Cardiac muscle cell (in vitro differentiated cells and primary cell): Measurements from ENCODE around the gene SMG7. TPM values are rescaled to one million over a fixed set of nuclear protein-coding genes. Genes with fewer than 3 reads are reported as not detected.

ENCODE experiments used
- DNase-seq, 2 donors: peaks; one replicate each; pipeline versions ENCODE4 v3.0.0 to v3.0.0-alpha.2; 2010 to 2017; ENCODE audit warnings: low read depth in 1 of 2, low spot score in 1 of 2
- H3K27ac ChIP-seq: fragments of 200-600 bp; sonication (generic); 2 replicates; pipeline ENCODE4 v1.5.1; 2016
- H3K27me3 ChIP-seq: fragments of 200-600 bp; sonication (generic); 2 replicates; pipeline ENCODE4 v1.6.0; 2016; ENCODE audit warnings: control low read depth
- H3K36me3 ChIP-seq: fragments of 200-600 bp; sonication (generic); 2 replicates; pipeline ENCODE4 v1.5.1; 2016; ENCODE audit warnings: control low read depth
- H3K4me1 ChIP-seq: fragments of 200-600 bp; sonication (generic); 2 replicates; pipeline ENCODE4 v1.8.1; 2017; ENCODE audit warnings: low read depth, mild to moderate bottlenecking, mixed run types
- H3K4me3 ChIP-seq: fragments of 200-600 bp; sonication (generic); 2 replicates; pipeline ENCODE4 v1.5.1; 2016; ENCODE audit warnings: mild to moderate bottlenecking
- H3K9me3 ChIP-seq: fragments of 200-600 bp; sonication (generic); 2 replicates; pipeline ENCODE4 v1.5.1; 2017; ENCODE audit warnings: low read depth, mild to moderate bottlenecking, control low read depth
- polyA plus RNA-seq: library from polyadenylated mRNA; unstranded; fragments of >200 nt; fragmentation: Nextera tagmentation; extraction: Ambion mirVana; gene quantifications from 2 replicates; pipeline ENCODE4 v1.2.1, GENCODE V29; 2016
- total RNA-seq: library from RNA; depleted of rRNA; stranded (reverse); fragments of >200 nt; gene quantifications from 2 replicates; pipeline ENCODE4 v1.2.3, GENCODE V29; 2016
- TF ChIP-seq, protein P1 (sequence below): IDR thresholded peaks from 2 replicates; pipeline ENCODE4 v1.5.1; 2012; ENCODE audit warnings: low read depth, mild to moderate bottlenecking, low read length

Gene SMG7
- total and polyA plus RNA-seq, 2 experiments from 2014 or later, result 30.9 to 38.8 TPM

DNA sequence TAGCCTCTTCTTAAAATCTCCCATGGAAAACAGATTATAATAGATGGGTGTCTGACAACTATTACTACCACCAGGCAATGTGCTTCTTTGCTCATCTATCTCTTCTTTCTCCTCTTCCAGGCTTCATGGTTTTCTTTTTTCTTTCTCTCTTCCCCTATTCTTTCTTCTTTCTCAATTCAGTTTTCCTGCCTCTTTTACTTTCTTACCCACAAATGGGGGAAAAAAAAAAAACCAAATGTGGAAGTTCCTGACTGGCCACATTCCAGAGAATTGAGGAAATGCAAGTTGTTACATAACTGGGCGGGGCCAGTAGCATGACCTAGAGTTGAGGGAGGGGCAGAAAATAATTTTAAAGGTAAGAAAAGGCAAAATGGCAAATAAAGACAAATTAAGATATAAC lies 10.9 kb upstream of the SMG7 start:
- Histone ChIP-seq H3K36me3 (no peaks in the 10 kb centered on the region), H3K9me3 (no peaks in the 10 kb centered on the region), H3K27ac (no peak overlapping the region), H3K27me3 (no peaks in the 10 kb centered on the region), H3K4me1 (no peaks in the 10 kb centered on the region), H3K4me3 (no peak overlapping the region)
- TF ChIP-seq, protein P1, sequence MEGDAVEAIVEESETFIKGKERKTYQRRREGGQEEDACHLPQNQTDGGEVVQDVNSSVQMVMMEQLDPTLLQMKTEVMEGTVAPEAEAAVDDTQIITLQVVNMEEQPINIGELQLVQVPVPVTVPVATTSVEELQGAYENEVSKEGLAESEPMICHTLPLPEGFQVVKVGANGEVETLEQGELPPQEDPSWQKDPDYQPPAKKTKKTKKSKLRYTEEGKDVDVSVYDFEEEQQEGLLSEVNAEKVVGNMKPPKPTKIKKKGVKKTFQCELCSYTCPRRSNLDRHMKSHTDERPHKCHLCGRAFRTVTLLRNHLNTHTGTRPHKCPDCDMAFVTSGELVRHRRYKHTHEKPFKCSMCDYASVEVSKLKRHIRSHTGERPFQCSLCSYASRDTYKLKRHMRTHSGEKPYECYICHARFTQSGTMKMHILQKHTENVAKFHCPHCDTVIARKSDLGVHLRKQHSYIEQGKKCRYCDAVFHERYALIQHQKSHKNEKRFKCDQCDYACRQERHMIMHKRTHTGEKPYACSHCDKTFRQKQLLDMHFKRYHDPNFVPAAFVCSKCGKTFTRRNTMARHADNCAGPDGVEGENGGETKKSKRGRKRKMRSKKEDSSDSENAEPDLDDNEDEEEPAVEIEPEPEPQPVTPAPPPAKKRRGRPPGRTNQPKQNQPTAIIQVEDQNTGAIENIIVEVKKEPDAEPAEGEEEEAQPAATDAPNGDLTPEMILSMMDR, result no peak
- peak in 1 of 2 donors; percentile 59 for DNase-seq

DNA sequence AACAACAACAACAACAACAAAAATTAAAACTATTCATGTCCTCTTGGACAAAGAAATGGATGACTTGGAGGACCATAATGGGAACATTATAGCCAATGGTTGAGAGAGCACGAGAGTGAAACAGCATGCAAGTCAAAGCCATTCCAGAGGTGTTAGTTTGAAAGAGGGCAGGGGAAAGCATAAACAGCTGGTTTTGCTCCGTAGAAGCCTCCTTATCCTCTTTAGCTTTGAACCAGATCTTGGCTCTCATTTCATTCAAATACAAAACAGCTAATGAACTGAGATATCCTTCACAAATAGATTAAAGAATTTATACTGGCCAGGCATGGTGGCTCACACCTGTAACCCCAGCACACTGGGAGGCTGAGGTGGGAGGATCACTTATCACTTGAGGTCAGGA lies 8.7 kb upstream of the SMG7 start:
- no peak overlapping the region for H3K27ac ChIP-seq
- H3K9me3 ChIP-seq, result no peaks in the 10 kb centered on the region
- TF ChIP-seq, protein P1, result no peak
- H3K27me3 ChIP-seq, result no peaks in the 10 kb centered on the region
- no peaks in the 10 kb centered on the region for H3K4me1 ChIP-seq
- H3K36me3 ChIP-seq, result no peaks in the 10 kb centered on the region
- DNase-seq, result no peak
- no peak overlapping the region for H3K4me3 ChIP-seq

DNA sequence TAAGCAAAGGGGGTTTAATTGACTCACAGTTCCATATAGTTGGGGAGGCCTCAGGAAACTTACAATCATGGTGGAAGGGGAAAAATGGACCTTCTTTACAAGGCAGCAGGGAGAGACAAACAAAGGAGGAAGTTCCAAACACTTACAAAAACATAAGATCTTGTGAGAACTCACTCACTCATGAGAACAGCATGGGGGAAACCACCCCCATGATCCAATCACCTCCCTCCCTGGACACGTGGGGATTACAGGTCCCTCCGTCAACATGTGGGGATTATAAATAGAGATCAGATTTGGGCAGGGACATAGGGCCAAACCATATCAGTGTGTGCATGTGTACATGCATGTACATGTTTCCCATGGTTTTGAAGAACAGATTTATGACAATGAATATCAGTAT lies 5.5 kb upstream of the SMG7 start:
- Histone ChIP-seq H3K4me1 (peaks cover 7% of the 10 kb centered on the region), H3K27ac (no peak overlapping the region), H3K27me3 (no peaks in the 10 kb centered on the region), H3K4me3 (no peak overlapping the region), H3K9me3 (no peaks in the 10 kb centered on the region), H3K36me3 (no peaks in the 10 kb centered on the region)
- no peak for DNase-seq
- TF ChIP-seq, protein P1, result no peak

DNA sequence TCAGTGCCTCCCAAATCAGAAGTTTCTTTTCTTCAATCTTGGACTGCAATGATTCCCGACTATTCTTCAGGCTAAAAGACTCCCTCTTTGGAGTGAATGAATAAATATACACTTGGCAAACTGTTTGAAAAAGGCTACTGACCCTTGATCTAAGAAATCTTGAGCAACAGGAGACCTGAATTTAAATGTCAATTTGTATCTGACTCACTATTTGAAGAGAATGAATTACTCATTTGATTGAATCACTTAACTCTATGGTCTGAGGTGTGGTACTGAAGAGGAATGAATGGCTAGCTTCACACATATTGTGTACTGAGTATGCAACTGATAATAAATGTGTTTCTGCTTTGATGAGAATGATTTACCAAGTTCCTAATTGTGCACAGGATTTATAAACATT lies 4.6 kb upstream of the SMG7 start:
- Histone ChIP-seq H3K27me3 (no peaks in the 10 kb centered on the region), H3K4me1 (peaks cover 7% of the 10 kb centered on the region)

DNA sequence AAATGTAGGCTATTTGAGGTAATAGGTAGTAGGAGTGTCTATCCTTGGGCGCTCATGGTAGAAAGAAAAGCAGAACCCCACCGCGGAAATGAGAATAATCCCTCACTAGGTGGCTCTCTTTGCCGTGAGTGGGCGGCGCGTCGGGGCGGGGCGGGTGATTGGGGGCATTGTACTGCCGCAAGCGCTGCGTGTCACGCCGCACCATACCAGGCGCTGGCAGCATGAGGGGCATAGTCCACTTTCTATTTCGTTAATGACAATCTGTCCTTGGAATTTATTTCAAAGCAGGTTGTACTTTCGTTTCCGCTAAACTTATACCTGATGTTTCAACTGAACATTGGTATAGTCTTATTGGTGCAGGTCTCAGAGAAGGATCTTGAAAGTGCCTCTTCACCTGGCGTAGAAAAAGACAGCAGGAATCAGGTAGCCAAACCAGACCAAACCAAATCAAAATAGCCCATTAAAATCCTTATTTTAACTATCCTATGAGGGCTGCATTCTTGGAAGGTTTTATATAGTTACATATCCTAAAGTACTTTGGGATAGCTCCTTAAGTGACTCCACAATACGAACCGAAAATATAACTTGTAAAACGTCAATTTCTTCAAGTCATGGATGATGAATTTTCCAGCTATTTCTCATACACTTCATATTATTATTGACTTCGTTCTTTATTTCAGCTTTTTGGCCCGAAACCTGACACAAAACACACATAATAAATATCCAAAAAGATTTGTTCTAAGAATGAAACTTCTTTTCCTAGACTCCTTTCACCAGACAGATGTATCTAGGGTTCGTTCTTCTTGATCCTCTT lies 1.9 kb upstream of the SMG7 start:
- Histone ChIP-seq H3K27me3 (no peaks in the 10 kb centered on the region), H3K9me3 (no peaks in the 10 kb centered on the region), H3K36me3 (no peaks in the 10 kb centered on the region), H3K4me3 (peak overlapping the region; percentile 77), H3K27ac (peak overlapping the region; percentile 99), H3K4me1 (peaks cover 12% of the 10 kb centered on the region)
- peak; percentile 76 to 86 for DNase-seq
- TF ChIP-seq, protein P1, result peak; percentile 47

More for the DNA sequence above, 4.6 kb upstream of the SMG7 start:
- Histone ChIP-seq H3K9me3 (no peaks in the 10 kb centered on the region), H3K4me3 (no peak overlapping the region), H3K36me3 (no peaks in the 10 kb centered on the region), H3K27ac (no peak overlapping the region)
- TF ChIP-seq, protein P1, result no peak
- DNase-seq, result no peak
